GM23248 (cell line): ENCODE measurements around the gene AHR.

Experiments
- EZH2 ChIP-seq: fragments of 200-600 bp; sonication (generic); IDR thresholded peaks from 2 replicates; pipeline ENCODE4 v1.6.1; 2018; ENCODE audit warnings: antibody characterized with exemption, mild to moderate bottlenecking; ENCODE audit not compliant: insufficient read depth, poor library complexity, severe bottlenecking
- EZH2phosphoT487 ChIP-seq: fragments of 200-600 bp; sonication (generic); IDR thresholded peaks from 2 replicates; pipeline ENCODE4 v1.6.1; 2018; ENCODE audit warnings: antibody characterized with exemption, moderate library complexity, mild to moderate bottlenecking, low read depth; ENCODE audit not compliant: insufficient read depth

DNA sequence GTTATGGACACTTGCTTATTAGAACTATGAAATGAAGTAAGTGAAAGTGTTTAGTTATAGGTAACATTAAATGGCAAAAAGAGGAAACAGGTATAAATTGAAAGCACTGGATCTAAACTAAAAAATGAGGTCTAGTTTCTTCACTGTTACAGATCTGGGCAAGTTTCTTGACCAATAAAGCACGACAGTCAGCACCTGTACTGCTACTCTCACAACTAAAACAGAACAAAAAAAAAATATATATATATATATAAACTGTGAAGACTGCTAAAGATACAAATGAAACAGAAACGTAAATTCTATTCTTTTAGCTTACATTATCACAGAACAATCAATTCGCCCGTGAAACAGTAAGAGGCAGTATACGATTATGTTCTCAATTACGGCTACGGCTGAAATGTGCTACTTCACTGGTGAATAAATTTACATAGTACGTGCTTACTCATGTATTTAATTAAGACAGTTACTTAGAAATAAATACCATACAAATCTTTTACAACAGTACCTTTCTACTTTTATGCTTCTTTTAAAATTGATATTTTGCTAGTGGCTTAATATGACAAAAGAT is 4.2 kb downstream of the AHR start:
- no peak for TF ChIP-seq EZH2
- no peak for TF ChIP-seq EZH2phosphoT487
